ENCODE results near the gene FHIT.

DNA sequence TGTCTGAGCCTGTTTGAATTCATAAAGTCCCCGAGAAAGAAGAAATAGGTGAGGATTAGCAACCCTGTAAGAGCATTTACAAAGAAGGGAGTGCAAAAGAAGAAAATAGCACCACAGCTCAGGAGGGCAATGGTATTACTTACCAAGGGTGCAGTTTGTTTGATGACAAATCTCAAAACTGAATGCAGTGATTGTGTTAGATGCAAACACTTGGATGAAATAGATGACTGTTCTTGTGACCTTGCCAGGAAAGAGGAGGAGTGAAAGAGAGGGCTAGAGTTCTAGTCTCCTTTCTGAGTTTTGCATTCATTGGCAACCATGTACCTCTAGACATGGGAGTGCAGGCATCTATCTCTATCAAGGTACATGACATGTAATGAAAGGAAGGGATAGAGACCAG is 1170.6 kb downstream of the FHIT start:
- TF ChIP-seq CTCF (IDR thresholded peaks at IDR 0.05), result no peak
- no peak for TF ChIP-seq POLR2A (IDR thresholded peaks at IDR 0.05)
- TF ChIP-seq EP300 (IDR thresholded peaks at IDR 0.05), result no peak
